ENCODE results near the gene CLEC4F. TPM values are rescaled to one million over a fixed set of nuclear protein-coding genes. Genes with fewer than 3 reads are reported as not detected.

CLEC4F gene
- total and polyA plus RNA-seq, 2 donors (not counting 3 experiments of a cell fraction or from before 2014, with no cell fraction given), result not detected

GRCh38 chr2:70767079-70767698, 53.2 kb downstream of the CLEC4F start:
- Histone ChIP-seq H4K20me1 (replicated peaks; ENCODE audit: control insufficient read depth, extremely low read depth, insufficient read depth, low read length) (no peaks in the 10 kb centered on the region), H3K36me3 (ENCODE audit: control insufficient read depth in 2 of 2, extremely low read depth in 1 of 2, insufficient read depth in 2 of 2, low read length in 2 of 2) (no peaks in the 10 kb centered on the region), H3K9ac (replicated peaks; ENCODE audit: extremely low read depth, insufficient read depth, low read length) (no peak overlapping the region), H3K9me3 (replicated peaks; ENCODE audit: control insufficient read depth, insufficient read depth, low read length) (no peaks in the 10 kb centered on the region), H3K27me3 (ENCODE audit: control insufficient read depth in 2 of 2, insufficient read depth in 2 of 2, low read length in 2 of 2) (peaks cover 51 to 58% of the 10 kb centered on the region in 2 experiments), H2AFZ (ENCODE audit: low read depth, low read length) (no peak overlapping the region), H3K27ac (ENCODE audit: insufficient read depth, low read depth, low read length) (no peak overlapping the region), H3K79me2 (ENCODE audit: control insufficient read depth, insufficient read depth, low read length) (no peaks in the 10 kb centered on the region), H3K4me1 (ENCODE audit: control insufficient read depth, extremely low read depth, insufficient read depth, low read length) (peaks cover 3% of the 10 kb centered on the region), H3K4me2 (ENCODE audit: insufficient read depth, low read length) (no peak overlapping the region), H3K9me1 (replicated peaks; ENCODE audit: control insufficient read depth, extremely low read depth, insufficient read depth, low read length) (no peaks in the 10 kb centered on the region), H3K4me3 (replicated peaks in 1 of 3; ENCODE audit: insufficient read depth in 1 of 3, low read depth in 1 of 3, low read length in 3 of 3) (no peak overlapping the region)
- FAIRE-seq (no peak), DNase-seq (ENCODE audit: low read depth, low spot score) (no peak)
- BruUV-seq (replicated peaks), result no TSS peak
- TF ChIP-seq EZH2 (IDR thresholded peaks at IDR 0.05; ENCODE audit: borderline replicate concordance, low read depth, low read length, severe bottlenecking) (no peak), MAX (IDR thresholded peaks at IDR 0.05; ENCODE audit: insufficient read depth, insufficient read length) (no peak), POLR2A (IDR thresholded peaks at IDR 0.05; ENCODE audit: low read depth, low read length) (no peak), GATA2 (IDR thresholded peaks at IDR 0.05; ENCODE audit: insufficient read depth, insufficient read length, low read depth, low read length) (no peak), POLR2AphosphoS5 (IDR thresholded peaks at IDR 0.05; ENCODE audit: insufficient read depth, low read depth, low read length) (no peak), FOS (IDR thresholded peaks at IDR 0.05; ENCODE audit: borderline replicate concordance, insufficient read depth, low read length) (no peak)
- ChIA-PET POLR2A (no interaction called here), CTCF (interaction anchor here (1.0 kb wide), 1 partner anchor 22 kb away, joined by 5 read pairs; no protein-coding TSS in a partner anchor)
- intact Hi-C loops (cut with micrococcal nuclease), result no loop called here
- dilution Hi-C loops (cut with MboI; ENCODE audit: extremely low pct_ligation_motif_present, low sequenced_read_pairs), result no loop called here
